Stimulated activated CD8-positive, alpha-beta memory T cell treated with anti-CD3 and anti-CD28 coated beads, Interleukin-15, amount 100 ng/mL, for 4 hours (primary cell): Measurements from ENCODE around the gene WFIKKN1.

Experiments used
- DNase-seq, 2 donors: peaks; one replicate each; pipeline ENCODE4 v3.0.0-alpha.2; 2020; ENCODE audit warnings: low read depth in 2 of 2

The WFIKKN1 gene

DNA sequence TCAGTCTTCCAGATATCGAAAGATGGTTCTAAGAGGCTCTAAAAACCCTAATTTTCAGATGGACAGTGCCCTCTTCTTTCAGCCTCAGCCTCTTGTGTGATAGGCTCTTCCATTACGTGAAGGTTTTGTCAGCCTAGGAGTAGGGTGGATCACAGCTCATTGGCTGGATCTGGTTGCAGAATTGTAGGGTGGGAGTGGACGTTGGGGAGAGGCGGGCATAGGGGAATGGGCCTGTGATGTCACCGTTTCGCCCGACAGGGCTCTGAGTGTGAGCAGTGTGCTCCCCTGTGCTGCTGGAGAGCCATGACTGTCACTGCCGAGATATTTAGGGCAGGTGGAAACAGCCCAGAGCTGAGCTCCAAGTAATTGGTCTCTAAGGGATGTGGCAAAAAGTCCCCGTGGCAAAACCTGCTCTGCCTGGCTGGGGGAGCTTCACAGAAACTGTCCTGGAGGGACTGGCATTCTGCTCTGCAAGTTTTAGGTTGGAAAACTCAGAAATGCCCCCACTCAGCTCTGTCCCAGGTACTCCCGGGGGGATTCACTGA lies 6.2 kb upstream of the WFIKKN1 start:
- DNase-seq, result no peak

DNA sequence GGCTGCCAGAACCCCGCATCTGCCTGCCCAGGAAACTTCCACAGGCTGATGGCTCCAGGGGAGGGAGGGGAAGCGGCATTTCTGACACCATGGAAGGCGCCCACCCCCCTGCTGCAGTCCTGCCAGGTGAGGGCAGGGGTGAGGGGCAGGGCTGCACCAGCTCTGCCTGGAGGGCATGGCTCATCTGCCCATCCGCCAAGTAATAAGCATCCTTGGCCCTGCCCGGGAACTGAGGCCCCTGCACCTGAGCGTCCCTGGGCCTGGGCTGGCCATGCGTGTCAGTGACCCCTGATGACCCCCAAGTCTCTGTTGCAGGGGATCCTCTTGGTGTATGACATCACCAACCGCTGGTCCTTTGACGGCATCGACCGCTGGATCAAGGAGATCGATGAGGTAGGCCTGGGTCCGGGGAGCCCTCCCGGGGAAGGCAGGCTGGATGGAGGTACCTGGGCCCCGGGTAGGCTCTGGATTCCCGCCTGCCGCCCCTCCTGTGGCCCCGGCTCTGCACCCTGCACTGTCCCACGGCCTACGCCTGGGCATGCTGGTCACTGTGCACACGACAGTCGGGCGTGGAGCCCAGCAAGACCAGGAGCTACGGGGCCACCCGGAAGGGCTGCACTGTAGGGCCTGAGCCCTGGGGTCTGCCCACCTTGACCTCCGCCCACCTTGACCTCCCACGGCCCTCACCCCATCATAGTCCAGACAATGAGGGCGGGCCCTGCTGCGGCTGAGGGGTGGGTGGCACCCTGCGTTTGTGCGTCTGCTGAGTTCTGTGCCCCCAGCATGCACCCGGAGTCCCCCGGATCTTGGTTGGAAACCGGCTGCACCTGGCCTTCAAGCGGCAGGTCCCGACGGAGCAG lies 5.4 kb upstream of the WFIKKN1 start:
- no peak for DNase-seq

DNA sequence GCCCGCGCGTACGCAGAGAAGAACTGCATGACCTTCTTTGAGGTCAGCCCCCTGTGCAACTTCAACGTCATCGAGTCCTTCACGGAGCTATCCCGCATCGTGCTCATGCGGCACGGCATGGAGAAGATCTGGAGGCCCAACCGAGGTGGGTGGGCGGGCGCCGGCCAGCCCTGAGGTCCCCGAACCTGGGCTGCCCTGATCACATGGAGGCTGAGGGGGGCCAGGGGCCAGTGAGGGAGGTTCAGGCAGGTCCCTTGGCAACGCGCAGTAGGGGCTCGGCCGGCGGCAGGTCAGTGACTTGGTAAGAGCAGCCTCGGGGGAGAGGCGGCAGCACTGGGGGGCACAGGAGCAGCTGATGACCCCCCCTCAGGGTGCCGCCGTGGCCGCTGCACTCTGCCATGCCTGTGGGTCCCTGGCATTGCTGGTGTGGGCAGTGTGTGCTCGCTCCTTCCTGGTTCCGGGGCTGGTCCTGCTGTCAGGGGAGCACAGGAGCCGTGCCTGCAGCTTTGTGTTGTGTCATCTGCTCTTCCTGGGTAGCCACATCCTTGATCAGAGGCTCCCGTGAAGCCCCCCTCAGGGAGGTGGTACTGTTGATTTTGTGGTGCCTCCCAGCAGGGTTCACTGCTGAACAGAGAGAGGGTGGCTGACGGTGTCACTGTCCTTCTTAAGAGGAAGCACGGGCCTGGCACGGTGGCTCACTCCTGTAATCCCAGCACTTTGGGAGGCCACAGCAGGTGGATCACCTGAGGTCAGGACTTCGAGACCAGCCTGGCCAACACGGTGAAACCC lies 4.6 kb upstream of the WFIKKN1 start:
- no peak for DNase-seq

DNA sequence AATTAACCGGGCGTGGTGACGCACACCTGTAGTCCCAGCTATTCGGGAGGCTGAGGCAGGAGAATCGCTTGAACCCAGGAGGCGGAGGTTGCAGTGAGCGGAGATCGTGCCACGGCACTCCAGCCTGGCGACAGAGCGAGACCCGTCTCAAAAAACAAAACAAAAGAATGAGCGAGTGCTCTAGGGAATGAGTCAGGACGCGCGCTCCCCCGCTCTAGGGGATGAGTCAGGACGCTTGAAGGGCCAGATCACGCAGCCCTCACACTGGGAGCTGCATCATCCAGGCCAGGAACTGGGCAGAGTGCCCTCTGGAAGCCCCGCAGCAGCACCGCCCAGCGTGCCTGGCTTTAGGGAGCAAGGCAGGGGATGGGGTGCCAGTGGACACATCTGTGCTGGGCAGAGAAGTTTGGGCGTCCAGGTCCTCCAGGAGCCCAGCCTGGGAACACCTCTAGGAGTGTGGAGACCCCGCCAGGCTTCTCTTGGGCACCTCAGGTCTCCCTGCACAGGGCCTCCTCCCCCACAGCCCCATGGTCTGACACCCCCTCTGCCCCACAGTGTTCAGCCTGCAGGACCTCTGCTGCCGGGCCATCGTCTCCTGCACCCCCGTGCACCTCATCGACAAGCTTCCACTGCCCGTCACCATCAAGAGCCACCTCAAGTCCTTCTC lies 3.9 kb upstream of the WFIKKN1 start:
- no peak for DNase-seq

DNA sequence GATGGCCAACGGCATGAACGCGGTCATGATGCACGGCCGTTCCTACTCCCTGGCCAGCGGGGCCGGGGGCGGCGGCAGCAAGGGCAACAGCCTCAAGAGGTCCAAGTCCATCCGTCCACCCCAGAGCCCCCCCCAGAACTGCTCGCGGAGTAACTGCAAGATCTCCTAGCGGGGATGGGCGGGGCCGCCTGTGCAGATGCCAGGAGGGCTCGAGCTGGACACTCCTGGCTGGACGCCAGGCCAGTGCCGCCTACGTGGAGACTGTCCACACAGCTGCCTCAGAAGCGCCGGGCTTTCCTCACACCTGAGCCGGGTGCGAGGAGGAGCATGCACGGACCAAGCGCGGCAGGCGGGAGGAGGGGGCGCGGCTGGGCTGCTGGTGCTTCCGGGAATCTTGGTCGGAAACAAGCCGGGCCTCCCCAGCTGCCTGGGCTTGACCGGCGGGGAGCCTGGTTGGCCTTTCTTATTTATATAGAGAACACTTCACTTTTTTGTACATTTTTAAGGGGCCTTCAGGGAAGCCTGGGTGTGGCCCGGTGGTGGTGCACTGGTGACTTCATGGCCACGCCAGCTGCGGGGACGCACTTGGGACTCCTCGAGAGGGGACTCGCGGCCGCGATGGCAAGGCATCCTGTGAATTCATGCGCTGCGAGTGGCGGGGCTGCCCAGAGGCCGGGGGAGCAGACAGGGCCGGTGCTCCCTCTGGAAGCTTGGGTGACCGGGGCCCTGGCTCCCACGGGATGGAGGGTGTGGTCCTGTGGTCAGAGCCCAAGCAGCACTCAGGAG lies 3.1 kb upstream of the WFIKKN1 start:
- no peak for DNase-seq

DNA sequence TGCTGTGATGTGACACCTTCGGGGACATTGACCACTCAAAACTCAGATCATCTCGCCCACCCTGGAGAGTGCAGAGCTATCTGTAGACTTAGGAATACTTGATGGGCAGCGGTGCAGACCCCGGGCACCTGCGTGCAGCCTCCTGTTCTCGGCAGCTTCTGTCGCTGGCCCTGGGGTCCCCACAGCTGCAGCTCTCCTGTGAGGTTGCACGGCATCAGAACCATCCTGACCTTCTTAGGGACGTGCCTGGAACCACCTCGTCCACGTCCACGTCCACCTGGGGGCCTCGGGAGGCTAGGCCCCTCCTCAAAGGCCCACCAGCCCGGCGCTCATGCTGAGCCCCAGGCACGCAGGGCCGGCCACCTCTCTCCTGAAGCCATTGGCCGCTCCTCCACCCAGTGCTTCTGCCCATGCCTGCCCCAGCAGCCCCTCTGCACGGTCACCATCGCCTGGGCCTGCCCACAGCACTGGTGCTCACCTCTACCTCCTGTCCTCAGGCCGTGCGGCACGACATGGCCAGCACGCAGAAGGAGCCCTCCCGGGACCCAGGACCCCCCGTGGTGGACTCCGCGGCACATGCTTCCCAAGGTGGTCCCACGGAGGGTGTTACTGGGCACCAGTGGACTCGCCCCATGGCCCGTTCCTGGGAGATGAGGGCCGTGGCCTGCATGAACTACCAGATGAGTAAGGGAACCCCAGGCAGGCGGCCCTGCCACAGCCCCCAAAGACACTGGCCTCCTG lies 2.3 kb upstream of the WFIKKN1 start:
- no peak for DNase-seq

DNA sequence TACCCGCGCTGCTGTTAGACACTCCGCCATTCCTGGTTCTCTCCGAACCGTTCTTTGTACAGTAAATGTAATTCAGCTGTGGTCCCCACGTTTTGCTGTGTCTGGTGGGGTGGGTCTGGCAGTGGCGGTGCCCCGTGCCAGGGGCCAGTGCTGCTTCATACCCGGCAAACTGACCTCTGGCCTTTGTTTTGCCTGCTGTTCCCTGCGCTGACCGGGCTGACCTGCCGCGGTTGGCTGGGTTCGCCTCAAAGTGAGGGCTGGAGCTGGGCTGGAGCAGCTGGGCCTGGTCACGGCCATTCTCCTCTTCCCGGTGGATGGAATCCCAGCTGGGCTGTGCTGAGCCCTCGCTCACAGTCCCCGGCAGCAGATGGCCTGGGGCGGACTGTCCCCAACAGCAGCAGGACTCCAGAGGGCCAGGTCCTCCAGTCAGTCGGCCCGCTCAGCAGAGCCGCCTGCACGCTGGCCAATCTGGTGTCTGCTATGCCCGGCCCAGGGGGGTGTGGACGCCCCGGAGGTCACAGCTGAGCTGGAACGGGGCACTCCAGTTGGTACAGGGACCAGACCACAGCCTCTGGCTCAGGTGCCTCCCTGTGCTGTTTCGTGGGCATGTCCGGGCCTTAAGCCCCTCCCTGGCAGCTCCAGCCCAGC lies 1.5 kb upstream of the WFIKKN1 start:
- no peak for DNase-seq

DNA sequence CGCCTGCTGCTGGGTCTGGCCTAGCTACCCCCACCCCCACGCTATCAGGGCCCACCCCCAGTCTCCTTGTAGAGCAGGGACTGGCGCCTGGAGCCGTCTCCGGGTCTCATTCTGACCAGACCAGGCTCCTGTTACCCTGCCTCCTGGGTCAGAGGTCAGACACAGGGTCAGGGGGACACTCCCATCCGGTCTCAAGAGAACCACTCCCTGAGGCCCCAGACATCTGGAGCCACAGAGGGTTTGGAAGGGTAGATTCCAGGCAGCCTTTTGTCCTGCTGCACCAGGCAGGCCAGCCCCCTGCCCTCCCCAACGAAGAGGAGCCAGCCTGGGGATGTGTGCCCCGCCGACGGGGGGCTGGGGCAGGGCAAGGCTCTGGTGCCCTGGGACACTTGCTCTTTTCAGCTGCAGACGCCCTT lies 944 bp upstream of the WFIKKN1 start:
- no peak for DNase-seq

DNA sequence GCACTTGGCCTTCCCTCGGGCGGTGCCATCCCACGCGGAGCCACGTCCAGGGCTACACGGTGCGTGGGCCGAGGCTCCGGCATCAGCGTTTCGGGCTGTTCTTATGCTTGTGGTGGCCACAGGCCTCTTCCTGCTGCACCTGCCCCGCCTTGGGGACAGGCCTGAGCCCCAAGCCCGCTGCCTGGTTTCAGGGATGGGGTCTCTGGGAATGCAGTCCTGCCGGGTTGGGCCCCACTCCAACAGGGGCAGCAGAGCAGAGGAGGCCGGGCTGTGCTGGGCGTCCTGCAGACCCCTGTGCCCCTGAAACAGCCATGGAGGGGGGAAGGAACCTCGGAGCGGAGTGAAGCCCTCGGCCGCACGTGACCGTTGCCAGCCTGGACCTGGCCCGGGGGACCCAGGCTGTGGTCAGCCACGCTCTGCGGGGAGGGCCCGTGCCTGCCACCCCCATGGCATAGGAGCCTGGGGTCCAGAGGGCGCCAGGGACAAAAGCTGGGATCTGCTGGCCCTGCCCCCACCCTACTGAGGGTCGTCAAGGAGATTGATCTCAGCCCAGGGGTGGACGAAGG lies 453 bp upstream of the WFIKKN1 start:
- DNase-seq, result no peak

DNA sequence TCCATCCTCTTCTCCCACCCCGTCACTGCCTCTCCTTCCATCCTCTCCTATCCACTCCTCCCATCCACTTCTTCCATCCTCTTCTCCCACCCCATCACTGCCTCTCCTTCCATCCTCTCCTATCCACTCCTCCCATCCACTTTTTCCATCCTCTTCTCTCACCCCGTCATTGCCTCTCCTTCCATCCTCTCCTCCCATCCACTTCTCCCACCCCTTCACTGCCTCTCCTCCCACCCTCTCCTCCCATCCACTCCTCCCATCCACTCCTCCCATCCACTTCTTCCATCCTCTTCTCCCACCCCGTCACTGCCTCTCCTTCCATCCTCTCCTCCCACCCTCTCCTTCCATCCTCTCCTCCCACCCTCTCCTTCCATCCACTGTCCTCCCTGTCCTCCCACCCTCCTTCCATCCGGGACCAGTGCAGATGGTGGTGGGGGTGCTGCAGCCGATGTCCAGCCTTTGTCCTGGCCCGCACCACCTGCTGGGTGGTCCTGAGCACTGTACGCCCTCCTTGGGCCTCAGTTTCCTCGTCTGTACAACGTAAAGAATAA lies 1.1 kb downstream of the WFIKKN1 start:
- DNase-seq, result no peak

DNA sequence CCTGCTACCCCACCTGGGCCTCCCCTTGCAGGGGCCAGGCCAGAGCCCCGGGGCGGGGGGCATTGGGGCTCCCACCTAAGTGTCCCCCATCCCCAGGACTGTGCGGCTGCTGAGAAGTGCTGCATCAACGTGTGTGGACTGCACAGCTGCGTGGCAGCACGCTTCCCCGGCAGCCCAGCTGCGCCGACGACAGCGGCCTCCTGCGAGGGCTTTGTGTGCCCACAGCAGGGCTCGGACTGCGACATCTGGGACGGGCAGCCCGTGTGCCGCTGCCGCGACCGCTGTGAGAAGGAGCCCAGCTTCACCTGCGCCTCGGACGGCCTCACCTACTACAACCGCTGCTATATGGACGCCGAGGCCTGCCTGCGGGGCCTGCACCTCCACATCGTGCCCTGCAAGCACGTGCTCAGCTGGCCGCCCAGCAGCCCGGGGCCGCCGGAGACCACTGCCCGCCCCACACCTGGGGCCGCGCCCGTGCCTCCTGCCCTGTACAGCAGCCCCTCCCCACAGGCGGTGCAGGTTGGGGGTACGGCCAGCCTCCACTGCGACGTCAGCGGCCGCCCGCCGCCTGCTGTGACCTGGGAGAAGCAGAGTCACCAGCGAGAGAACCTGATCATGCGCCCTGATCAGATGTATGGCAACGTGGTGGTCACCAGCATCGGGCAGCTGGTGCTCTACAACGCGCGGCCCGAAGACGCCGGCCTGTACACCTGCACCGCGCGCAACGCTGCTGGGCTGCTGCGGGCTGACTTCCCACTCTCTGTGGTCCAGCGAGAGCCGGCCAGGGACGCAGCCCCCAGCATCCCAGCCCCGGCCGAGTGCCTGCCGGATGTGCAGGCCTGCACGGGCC lies 1.9 kb downstream of the WFIKKN1 start:
- no peak for DNase-seq

DNA sequence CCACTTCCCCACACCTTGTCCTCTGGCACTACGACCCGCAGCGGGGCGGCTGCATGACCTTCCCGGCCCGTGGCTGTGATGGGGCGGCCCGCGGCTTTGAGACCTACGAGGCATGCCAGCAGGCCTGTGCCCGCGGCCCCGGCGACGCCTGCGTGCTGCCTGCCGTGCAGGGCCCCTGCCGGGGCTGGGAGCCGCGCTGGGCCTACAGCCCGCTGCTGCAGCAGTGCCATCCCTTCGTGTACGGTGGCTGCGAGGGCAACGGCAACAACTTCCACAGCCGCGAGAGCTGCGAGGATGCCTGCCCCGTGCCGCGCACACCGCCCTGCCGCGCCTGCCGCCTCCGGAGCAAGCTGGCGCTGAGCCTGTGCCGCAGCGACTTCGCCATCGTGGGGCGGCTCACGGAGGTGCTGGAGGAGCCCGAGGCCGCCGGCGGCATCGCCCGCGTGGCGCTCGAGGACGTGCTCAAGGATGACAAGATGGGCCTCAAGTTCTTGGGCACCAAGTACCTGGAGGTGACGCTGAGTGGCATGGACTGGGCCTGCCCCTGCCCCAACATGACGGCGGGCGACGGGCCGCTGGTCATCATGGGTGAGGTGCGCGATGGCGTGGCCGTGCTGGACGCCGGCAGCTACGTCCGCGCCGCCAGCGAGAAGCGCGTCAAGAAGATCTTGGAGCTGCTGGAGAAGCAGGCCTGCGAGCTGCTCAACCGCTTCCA lies 2.7 kb downstream of the WFIKKN1 start:
- DNase-seq, result no peak

DNA sequence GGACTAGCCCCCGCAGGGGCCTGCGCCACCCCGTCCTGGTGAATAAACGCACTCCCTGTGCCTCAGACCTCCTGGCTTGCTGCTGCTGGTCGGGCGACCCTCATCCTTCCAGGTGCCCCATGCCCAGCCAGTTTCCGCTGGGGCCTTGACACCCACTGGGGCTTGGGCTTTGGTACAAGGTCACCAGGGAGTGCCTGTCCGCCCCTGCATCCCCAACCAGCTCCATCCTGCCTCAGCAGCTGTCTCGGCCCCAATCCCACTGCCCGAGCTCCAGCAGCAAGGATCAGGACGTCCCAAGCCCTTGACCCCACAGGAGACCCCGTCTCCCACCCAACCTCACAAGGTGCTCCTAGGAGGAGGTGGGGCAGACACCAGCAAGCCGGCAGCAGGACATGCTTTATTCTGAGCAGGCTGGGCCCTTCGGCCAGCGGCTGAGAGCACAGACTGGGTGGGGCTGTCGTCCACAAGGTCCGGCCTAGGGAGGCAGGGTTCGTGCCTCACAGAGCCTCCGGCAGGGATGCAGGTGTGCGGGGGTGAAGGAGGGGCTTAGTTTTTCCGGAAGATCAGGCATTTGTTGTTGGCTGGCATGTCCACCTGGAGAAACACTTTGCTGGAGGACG lies 3.4 kb downstream of the WFIKKN1 start:
- DNase-seq, result no peak

DNA sequence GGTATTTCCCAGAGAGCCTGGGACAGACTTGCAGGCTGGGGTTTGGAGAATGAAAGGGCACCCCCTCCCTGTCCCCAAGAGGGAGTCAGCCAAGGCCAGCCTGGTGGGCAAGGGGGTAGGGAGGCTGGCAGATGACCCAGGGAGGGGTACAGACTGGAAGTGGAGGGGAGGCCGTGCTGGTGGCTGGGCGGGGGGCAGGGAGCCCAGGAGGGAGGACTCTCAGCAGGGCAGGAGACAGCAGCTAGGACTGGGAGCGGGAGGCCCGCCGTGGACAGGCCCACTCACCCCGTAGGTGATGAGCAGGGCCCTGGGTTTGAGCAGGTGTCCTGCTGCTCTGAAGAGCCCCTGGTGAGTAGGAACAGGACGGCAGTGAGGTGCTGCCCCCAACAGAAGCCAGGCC lies 4.2 kb downstream of the WFIKKN1 start:
- no peak for DNase-seq

DNA sequence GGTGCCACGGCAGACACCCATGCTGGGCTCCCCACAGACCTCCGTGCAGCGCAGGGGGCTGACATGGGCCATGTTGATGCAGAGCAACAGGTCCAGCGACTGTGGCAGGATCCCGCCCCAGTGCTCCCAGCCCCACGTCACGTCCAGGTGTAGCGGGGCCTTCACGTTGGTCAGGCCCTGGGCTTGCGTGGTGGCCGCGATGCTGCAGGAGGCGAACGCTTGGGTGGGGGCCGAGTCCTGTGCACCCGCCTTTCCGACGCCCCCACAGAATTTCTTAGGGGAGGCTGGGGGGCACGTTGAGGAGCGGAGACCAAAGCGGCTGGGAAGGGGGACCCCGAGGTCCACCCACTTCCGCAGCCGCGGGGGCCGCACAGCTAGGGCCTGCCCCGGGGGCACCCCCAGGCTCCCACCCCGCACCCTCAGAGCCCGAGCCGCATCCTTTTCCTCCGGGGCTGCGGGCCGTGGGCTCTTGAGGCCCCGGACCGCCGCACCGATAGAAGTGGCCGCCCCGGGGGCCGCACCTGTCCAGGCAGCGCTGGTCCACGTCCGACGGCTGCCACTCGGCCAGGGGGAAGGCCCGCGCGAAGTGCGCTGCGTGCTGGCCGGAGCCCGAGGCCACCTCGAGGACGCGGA lies 4.9 kb downstream of the WFIKKN1 start:
- DNase-seq, result no peak

DNA sequence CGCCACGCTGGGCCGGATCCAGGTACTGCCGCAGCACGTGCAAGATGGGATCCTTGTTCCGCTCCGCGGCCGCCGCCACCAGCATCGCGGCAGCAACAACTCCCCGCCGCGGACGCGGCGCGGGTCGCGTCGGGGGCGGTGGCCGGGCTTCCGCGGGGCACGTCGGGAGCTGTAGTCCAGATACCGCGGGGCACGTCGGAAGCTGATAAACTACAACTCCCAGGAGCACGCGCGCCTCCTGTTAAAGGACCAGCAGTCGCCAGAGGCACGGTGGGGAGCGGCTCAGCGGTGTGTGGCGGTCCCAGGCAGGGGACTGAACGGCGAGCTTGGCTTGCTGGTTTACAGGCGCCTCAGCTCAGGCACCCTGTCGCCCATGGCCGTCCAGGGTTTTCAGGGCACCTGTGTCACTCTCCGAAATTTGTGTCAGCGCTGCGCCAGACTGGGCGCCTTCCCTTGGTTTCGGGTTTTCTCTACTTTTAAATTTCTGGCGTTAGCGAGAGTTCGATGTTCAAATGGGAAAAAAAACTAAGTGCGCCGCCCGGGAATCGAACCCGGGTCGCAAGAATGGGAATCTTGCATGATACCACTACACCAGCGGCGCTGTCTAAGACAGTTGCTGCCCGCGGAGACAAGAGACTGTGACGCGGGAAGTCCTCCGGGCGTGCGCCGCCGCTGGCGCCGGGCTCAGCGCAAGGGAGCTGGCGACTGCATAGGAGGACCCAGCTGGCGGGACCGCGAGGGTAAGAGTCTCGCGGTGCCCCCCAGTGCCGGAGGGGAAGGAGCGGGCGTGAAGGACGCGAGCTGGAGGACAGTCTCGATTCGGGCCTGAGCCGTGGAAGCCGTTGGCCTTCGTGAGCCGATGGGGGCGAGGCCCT lies 5.7 kb downstream of the WFIKKN1 start, which contains the start of gene METTL26:
TSS of gene METTL26 (minus strand) at position 100 of the 875 bp plus-strand sequence. CDS start at position 85, 15 bp downstream.
- DNase-seq, result peak; percentile 82 to 85
